Measurements from ENCODE around the gene TCERG1.

DNA sequence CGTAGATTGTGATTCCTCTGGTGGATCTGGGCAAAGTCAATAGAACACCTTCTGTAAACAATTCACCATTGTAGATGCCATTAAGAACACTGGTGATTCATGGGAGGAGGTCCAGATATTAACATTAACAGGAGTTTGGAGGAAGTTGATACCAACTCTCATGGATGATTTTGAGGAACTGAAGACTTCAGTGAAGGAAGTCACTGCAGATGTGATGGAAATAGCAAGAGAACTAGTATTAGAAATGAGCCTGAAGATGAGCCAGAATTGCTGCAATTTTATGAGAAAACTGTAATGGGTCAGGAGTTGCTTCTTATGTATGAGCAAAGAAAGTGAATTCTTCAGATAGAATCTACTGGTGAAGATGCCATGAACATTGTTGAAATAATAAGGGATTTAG lies 26.9 kb downstream of the TCERG1 start:
- TF ChIP-seq NFIC (IDR thresholded peaks at IDR 0.05) (no peak), TAF1 (IDR thresholded peaks at IDR 0.05; ENCODE audit: low read depth) (no peak), EP300 (IDR thresholded peaks at IDR 0.05; ENCODE audit: borderline replicate concordance) (no peak), REST (IDR thresholded peaks at IDR 0.05; ENCODE audit: low read depth) (no peak), MAX (IDR thresholded peaks at IDR 0.05) (no peak), EGR1 (IDR thresholded peaks at IDR 0.05) (no peak)

All from Ishikawa (cell line).